Parathyroid adenoma (tissue), 2 donors: ENCODE results near the gene CENPN.

Source experiments
- H2AFZ ChIP-seq: fragments of 300-600 bp; sonication (generic); one replicate; pipeline ENCODE4 v1.7.0; 2017; ENCODE audit warnings: antibody characterized with exemption, mild to moderate bottlenecking
- H3K27ac ChIP-seq: fragments of 300-600 bp; sonication (generic); one replicate; pipeline ENCODE4 v1.7.0; 2017
- H3K27me3 ChIP-seq: fragments of 300-600 bp; sonication (generic); one replicate; pipeline ENCODE4 v1.7.0; 2017; ENCODE audit warnings: low read length; ENCODE audit not compliant: control insufficient read depth, insufficient read depth
- H3K36me3 ChIP-seq: fragments of 300-600 bp; sonication (generic); one replicate; pipeline ENCODE4 v1.7.0; 2017; ENCODE audit warnings: low read length; ENCODE audit not compliant: control insufficient read depth, insufficient read depth
- H3K4me1 ChIP-seq: fragments of 300-600 bp; sonication (generic); one replicate; pipeline ENCODE4 v1.7.0; 2017; ENCODE audit warnings: control low read depth
- H3K4me2 ChIP-seq: fragments of 300-600 bp; sonication (generic); one replicate; pipeline ENCODE4 v1.7.0; 2017; ENCODE audit warnings: low read length
- H3K4me3 ChIP-seq: fragments of 300-600 bp; sonication (generic); one replicate; pipeline ENCODE4 v1.7.0; 2017; ENCODE audit warnings: low read depth, low read length
- H3K79me2 ChIP-seq: fragments of 300-600 bp; sonication (generic); one replicate; pipeline ENCODE4 v1.7.0; 2017; ENCODE audit warnings: control low read depth
- H3K9ac ChIP-seq: fragments of 300-600 bp; sonication (generic); one replicate; pipeline ENCODE4 v1.7.0; 2017; ENCODE audit warnings: mild to moderate bottlenecking
- H3K9me3 ChIP-seq: fragments of 300-600 bp; sonication (generic); one replicate; pipeline ENCODE4 v1.7.0; 2017; ENCODE audit warnings: low read length; ENCODE audit not compliant: control insufficient read depth
- CTCF ChIP-seq: fragments of 300-600 bp; sonication (generic); IDR thresholded peaks from one replicate; pipeline ENCODE4 v1.7.0; 2017; ENCODE audit warnings: antibody characterized with exemption, mild to moderate bottlenecking
- donor health status: primary hyperparathyroidism.

Gene CENPN

GRCh38 chr16:80966617-80967016, 40.4 kb upstream of the CENPN start:
- Histone ChIP-seq H2AFZ (no peak overlapping the region), H3K9me3 (no peaks in the 10 kb centered on the region), H3K4me2 (no peak overlapping the region), H3K36me3 (no peaks in the 10 kb centered on the region), H3K4me1 (no peaks in the 10 kb centered on the region), H3K79me2 (no peaks in the 10 kb centered on the region), H3K27me3 (no peaks in the 10 kb centered on the region), H3K9ac (no peak overlapping the region), H3K4me3 (no peak overlapping the region), H3K27ac (no peak overlapping the region)
- TF ChIP-seq CTCF: no peak

- Histone ChIP-seq H3K4me3 (no peak overlapping the region), H3K4me1 (no peaks in the 10 kb centered on the region)
Observed at GRCh38 chr16:80968386-80969113, 38.5 kb upstream of the CENPN start.

GRCh38 chr16:80969114-80969484, 37.9 kb upstream of the CENPN start:
- TF ChIP-seq CTCF: no peak
- Histone ChIP-seq H3K27ac (no peak overlapping the region), H3K9ac (no peak overlapping the region), H3K9me3 (no peaks in the 10 kb centered on the region), H3K27me3 (no peaks in the 10 kb centered on the region), H3K79me2 (no peaks in the 10 kb centered on the region), H2AFZ (no peak overlapping the region), H3K4me2 (no peak overlapping the region), H3K4me3 (no peak overlapping the region), H3K36me3 (no peaks in the 10 kb centered on the region), H3K4me1 (no peaks in the 10 kb centered on the region)

More at GRCh38 chr16:80968386-80969113, 38.5 kb upstream of the CENPN start:
- H3K9ac ChIP-seq: no peak overlapping the region
- H3K4me2 ChIP-seq: no peak overlapping the region
- no peak overlapping the region for H3K27ac ChIP-seq
- H3K9me3 ChIP-seq: no peaks in the 10 kb centered on the region
- no peaks in the 10 kb centered on the region for H3K79me2 ChIP-seq
- H2AFZ ChIP-seq: no peak overlapping the region
- no peaks in the 10 kb centered on the region for H3K27me3 ChIP-seq
- TF ChIP-seq CTCF: no peak
- no peaks in the 10 kb centered on the region for H3K36me3 ChIP-seq

GRCh38 chr16:80971819-80972218, 35.2 kb upstream of the CENPN start:
- no peaks in the 10 kb centered on the region for H3K9me3 ChIP-seq
- H3K27me3 ChIP-seq: no peaks in the 10 kb centered on the region
- no peak overlapping the region for H3K27ac ChIP-seq
- no peak overlapping the region for H3K4me2 ChIP-seq
- no peak overlapping the region for H3K4me3 ChIP-seq
- no peak for TF ChIP-seq CTCF
- no peaks in the 10 kb centered on the region for H3K36me3 ChIP-seq
- no peaks in the 10 kb centered on the region for H3K4me1 ChIP-seq
- no peak overlapping the region for H3K9ac ChIP-seq
- no peaks in the 10 kb centered on the region for H3K79me2 ChIP-seq
- H2AFZ ChIP-seq: no peak overlapping the region

- TF ChIP-seq CTCF: no peak
- Histone ChIP-seq H3K27me3 (no peaks in the 10 kb centered on the region), H3K27ac (no peak overlapping the region), H3K4me2 (no peak overlapping the region), H3K36me3 (no peaks in the 10 kb centered on the region), H3K9me3 (no peaks in the 10 kb centered on the region), H2AFZ (no peak overlapping the region), H3K4me1 (no peaks in the 10 kb centered on the region), H3K9ac (no peak overlapping the region), H3K79me2 (no peaks in the 10 kb centered on the region), H3K4me3 (no peak overlapping the region)
Observed at GRCh38 chr16:80972611-80973010, 34.4 kb upstream of the CENPN start.
